ENCODE data around the gene ZCCHC3. TPM values are rescaled to one million over a fixed set of nuclear protein-coding genes. Genes with fewer than 3 reads are reported as not detected.

The ZCCHC3 gene
- polyA plus RNA-seq, 2 donors: 5.7 to 6.2 TPM

DNA sequence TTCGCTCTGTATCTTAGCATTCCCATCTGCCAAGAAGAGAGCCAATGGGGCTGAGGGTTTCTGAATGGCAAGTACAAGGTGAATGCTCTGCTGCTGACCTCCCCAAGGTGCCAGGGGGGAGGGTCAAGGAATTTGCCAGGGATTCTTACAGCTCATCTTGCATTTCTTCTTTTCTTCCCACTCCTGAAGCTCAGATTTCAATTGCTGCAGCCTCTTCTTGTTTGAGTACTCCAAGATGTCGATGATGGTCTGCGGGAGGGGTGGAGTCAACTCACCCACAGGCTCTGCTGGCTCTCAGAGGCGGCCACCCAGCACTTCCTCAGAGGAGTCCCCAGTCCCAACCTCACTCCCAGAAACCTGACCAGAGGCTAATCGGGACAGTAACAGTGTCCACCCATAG, 19.2 kb upstream of the ZCCHC3 start:
- Histone ChIP-seq H3K36me3 (ENCODE audit: control insufficient read depth in 2 of 2, insufficient read depth in 2 of 2, low read length in 1 of 2) (peaks cover 3 to 5% of the 10 kb centered on the region in 2 donors), H3K9me3 (ENCODE audit: control insufficient read depth in 2 of 2, insufficient read depth in 1 of 2, low read depth in 1 of 2, low read length in 1 of 2) (no peaks in the 10 kb centered on the region), H3K27me3 (ENCODE audit: control insufficient read depth in 1 of 2, insufficient read depth in 2 of 2, low read length in 2 of 2) (no peaks in the 10 kb centered on the region), H3K4me3 (ENCODE audit: low read depth in 1 of 2, low read length in 2 of 2) (no peak overlapping the region), H3K27ac (ENCODE audit: low read depth in 2 of 2, low read length in 1 of 2) (no peak overlapping the region), H3K4me1 (ENCODE audit: control insufficient read depth in 2 of 2, insufficient read depth in 2 of 2, low read length in 1 of 2) (no peaks in the 10 kb centered on the region)
- 91 to 92% methylated on average over 5 of the region's 5 CpGs for WGBS, 2 donors

DNA sequence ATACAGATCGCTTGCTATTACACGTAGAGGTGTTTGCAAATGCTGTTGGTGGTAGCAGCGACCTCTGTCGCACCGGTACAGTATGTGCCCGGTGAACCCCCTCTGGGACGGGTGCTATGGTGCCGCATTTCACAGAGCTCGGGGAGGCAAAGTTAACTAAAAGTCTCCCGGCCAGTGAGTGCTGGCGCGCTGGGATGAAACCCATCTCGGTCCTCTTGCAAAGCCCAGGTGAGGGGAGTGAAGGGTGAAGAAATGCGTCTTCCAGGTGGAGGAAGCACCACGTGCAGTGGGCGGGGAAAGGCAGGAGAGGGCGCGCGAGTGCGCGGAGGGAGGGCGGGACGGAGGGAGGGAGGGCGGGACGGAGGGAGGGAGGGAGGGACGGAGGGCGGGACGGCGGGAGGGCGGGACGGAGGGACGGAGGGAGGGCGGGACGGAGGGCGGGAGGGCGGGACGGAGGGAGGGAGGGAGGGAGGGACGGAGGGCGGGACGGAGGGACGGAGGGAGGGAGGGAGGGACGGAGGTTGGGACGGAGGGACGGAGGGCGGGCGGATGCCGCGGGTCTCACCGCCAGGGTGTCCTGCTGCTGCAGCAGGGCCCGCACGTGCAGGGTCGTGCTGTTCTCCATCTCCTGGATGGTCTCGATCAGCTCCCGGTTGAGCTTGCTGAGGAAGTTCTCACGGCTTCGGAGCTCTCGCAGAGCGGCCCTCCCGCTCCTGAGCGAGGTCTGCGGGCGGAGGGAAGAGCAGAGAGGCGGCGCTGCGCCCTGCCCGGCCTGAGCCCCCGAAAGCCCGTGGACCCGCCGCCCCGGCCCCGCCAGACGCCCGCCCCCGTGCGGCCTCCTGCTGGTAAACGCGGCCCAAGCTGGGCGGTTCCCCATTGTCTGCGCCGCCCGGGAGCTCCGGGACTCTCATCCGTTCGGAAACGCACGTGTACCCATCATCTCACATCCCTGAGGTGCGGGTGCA, 18.5 kb upstream of the ZCCHC3 start:
- 72 to 77% methylated on average over 60 to 74 of the region's 88 CpGs for WGBS, 2 donors
- Histone ChIP-seq H3K4me3 (ENCODE audit: low read depth in 1 of 2, low read length in 2 of 2) (no peak overlapping the region), H3K4me1 (ENCODE audit: control insufficient read depth in 2 of 2, insufficient read depth in 2 of 2, low read length in 1 of 2) (no peaks in the 10 kb centered on the region), H3K27me3 (ENCODE audit: control insufficient read depth in 1 of 2, insufficient read depth in 2 of 2, low read length in 2 of 2) (no peaks in the 10 kb centered on the region), H3K9me3 (ENCODE audit: control insufficient read depth in 2 of 2, insufficient read depth in 1 of 2, low read depth in 1 of 2, low read length in 1 of 2) (no peaks in the 10 kb centered on the region), H3K36me3 (ENCODE audit: control insufficient read depth in 2 of 2, insufficient read depth in 2 of 2, low read length in 1 of 2) (peaks cover 3 to 5% of the 10 kb centered on the region in 2 donors), H3K27ac (ENCODE audit: low read depth in 2 of 2, low read length in 1 of 2) (no peak overlapping the region)

DNA sequence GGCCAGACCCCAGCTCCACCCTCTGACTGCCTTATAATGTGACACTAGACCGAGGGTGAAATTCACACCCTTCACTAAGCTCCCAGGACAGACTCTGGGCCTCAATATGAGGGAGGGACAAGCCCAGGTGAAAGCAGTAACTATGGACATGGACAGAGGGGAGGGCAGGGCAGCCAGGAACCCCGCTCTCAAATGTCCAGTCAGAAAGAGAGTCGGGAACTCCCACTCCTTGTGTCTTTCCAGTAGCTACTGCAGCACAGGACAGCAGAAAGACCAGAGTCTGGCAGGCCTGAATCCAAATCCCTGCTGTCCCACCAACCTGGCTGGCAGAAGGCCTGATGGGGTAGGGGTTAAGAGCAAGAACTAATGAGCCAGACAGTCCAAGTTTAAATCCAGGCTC, 13.2 kb upstream of the ZCCHC3 start:
- Histone ChIP-seq H3K9me3 (ENCODE audit: control insufficient read depth in 2 of 2, insufficient read depth in 1 of 2, low read depth in 1 of 2, low read length in 1 of 2) (no peaks in the 10 kb centered on the region), H3K4me3 (ENCODE audit: low read depth in 1 of 2, low read length in 2 of 2) (no peak overlapping the region), H3K36me3 (ENCODE audit: control insufficient read depth in 2 of 2, insufficient read depth in 2 of 2, low read length in 1 of 2) (no peaks in the 10 kb centered on the region), H3K27ac (ENCODE audit: low read depth in 2 of 2, low read length in 1 of 2) (no peak overlapping the region), H3K4me1 (ENCODE audit: control insufficient read depth in 2 of 2, insufficient read depth in 2 of 2, low read length in 1 of 2) (no peaks in the 10 kb centered on the region), H3K27me3 (ENCODE audit: control insufficient read depth in 1 of 2, insufficient read depth in 2 of 2, low read length in 2 of 2) (no peaks in the 10 kb centered on the region)
- 51 to 71% methylated on average over 3 of the region's 3 CpGs for WGBS, 2 donors

DNA sequence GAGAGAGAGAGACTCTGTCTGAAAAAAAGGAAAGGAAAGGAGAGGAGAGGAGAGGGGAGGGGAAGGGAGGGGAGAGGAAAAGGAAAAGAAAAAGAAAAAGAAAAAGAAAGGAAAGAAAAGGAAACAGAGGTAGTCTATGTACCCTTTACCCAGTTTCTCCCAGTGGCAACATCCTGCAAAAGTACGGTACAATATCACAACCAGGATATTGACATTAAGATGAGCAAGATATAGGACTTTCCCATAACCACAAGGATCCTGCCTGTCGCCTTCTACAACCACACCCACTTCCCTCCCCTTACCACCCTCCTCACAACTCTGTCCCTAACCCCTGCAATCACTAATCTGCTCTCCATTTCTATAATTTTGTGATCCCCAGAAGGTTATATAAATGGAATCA, 10.9 kb upstream of the ZCCHC3 start:
- Histone ChIP-seq H3K27me3 (ENCODE audit: control insufficient read depth in 1 of 2, insufficient read depth in 2 of 2, low read length in 2 of 2) (no peaks in the 10 kb centered on the region), H3K9me3 (ENCODE audit: control insufficient read depth in 2 of 2, insufficient read depth in 1 of 2, low read depth in 1 of 2, low read length in 1 of 2) (no peaks in the 10 kb centered on the region), H3K4me3 (ENCODE audit: low read depth in 1 of 2, low read length in 2 of 2) (no peak overlapping the region), H3K4me1 (ENCODE audit: control insufficient read depth in 2 of 2, insufficient read depth in 2 of 2, low read length in 1 of 2) (no peaks in the 10 kb centered on the region), H3K36me3 (ENCODE audit: control insufficient read depth in 2 of 2, insufficient read depth in 2 of 2, low read length in 1 of 2) (no peaks in the 10 kb centered on the region), H3K27ac (ENCODE audit: low read depth in 2 of 2, low read length in 1 of 2) (no peak overlapping the region)
- WGBS, 2 donors: 72 to 78% methylated on average over 2 of the region's 2 CpGs

DNA sequence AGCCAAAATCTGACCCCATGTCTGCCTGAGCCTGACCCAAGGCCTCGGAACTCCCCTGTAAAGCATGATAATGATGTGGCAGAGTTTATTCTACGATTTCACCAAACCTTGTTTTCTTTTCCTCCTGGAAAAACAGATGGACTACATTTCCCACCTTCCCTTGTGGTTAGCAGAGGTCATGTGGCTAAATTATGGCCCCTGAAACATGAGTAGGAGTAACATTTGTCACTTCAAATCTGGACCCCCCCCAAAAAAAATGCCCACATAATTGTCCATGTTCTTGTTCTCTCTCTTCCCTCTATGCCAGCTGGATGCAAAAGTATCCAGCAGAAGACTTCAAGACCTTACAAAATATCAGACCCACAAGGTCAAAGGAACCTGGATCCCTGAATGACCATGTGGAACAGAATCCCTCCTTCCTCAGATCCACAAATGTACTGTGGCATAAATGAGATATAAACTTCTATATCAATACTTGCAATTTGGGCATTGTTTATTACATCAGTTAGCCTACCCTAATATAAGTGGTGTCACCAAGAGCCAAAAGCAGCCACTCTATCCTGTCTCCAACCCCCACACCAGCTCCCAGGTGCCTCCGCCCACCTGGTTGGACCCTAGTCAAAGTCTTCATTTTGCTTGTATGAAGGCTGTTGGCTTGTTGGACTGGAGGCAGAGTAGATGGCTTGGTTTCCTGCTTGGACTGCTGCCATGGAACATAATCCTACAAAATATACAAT, 8.2 kb upstream of the ZCCHC3 start:
- Histone ChIP-seq H3K27me3 (ENCODE audit: control insufficient read depth in 1 of 2, insufficient read depth in 2 of 2, low read length in 2 of 2) (no peaks in the 10 kb centered on the region), H3K4me3 (ENCODE audit: low read depth in 1 of 2, low read length in 2 of 2) (no peak overlapping the region), H3K27ac (ENCODE audit: low read depth in 2 of 2, low read length in 1 of 2) (no peak overlapping the region), H3K4me1 (ENCODE audit: control insufficient read depth in 2 of 2, insufficient read depth in 2 of 2, low read length in 1 of 2) (no peaks in the 10 kb centered on the region), H3K9me3 (ENCODE audit: control insufficient read depth in 2 of 2, insufficient read depth in 1 of 2, low read depth in 1 of 2, low read length in 1 of 2) (no peaks in the 10 kb centered on the region), H3K36me3 (ENCODE audit: control insufficient read depth in 2 of 2, insufficient read depth in 2 of 2, low read length in 1 of 2) (no peaks in the 10 kb centered on the region)
- WGBS, 2 donors: 77 to 78% methylated on average over 3 of the region's 3 CpGs

DNA sequence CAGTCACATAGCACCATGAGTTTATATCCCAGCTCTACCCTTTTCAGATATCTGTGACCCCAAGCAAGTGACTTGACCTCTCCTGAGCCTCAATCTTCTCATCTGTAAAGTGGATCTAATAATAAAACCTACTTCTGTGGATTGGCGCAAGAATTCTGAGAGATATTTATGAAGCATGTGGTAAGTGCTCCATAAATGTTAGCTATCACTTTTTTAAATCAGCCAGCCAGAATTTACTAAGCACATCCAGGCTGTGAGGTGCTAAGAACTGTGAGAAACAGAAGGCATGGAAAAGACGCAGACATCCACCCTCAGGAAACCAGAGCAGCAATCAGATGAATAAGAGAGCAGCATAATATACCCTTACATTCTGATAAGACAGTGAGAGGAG, 7.7 kb upstream of the ZCCHC3 start:
- Histone ChIP-seq H3K4me1 (ENCODE audit: control insufficient read depth in 2 of 2, insufficient read depth in 2 of 2, low read length in 1 of 2) (no peaks in the 10 kb centered on the region), H3K9me3 (ENCODE audit: control insufficient read depth in 2 of 2, insufficient read depth in 1 of 2, low read depth in 1 of 2, low read length in 1 of 2) (no peaks in the 10 kb centered on the region), H3K36me3 (ENCODE audit: control insufficient read depth in 2 of 2, insufficient read depth in 2 of 2, low read length in 1 of 2) (no peaks in the 10 kb centered on the region), H3K4me3 (ENCODE audit: low read depth in 1 of 2, low read length in 2 of 2) (peak overlapping the region; percentile 55 to 67), H3K27ac (ENCODE audit: low read depth in 2 of 2, low read length in 1 of 2) (peak overlapping the region in 1 of 2 donors; percentile 87), H3K27me3 (ENCODE audit: control insufficient read depth in 1 of 2, insufficient read depth in 2 of 2, low read length in 2 of 2) (no peaks in the 10 kb centered on the region)
- whole genome bisulfite sequencing, 2 donors: 46 to 51% methylated on average over 2 of the region's 2 CpGs

DNA sequence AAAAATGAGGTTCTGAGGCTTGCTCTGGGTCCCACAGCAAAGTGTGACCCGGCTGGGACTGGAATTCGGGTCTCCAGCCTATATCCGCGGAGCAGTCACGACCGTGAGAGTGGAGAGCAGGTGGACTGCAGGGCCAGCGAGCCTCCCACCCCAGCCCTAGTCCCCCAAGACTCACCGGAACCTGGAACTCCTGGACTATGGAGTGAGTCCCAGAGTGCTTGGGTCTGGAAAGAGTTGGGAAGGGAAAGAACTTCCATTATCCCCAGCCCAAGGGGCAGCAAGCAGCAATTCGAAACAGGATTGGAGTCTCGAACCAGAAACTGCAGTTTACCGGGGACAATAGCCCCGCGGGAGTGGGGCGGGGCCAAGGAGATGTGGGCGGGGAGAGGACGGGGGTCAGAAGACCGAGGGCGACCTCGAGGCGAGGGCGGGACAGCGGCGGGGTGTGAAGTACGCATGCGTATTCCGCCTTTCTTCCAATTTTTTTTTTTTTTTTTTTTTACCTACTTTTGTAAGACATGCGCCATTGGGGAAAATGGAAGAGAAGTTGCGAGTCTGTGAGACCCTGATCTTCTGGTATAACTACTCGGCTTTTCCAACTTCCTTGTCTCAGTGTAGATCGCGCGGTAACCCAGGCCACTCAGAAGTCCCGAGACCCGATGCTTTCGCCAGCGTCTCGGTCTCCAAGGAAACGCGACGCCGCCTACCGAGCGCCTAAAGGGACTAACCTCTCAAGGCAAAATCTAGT, 7.1 kb upstream of the ZCCHC3 start, which contains the start of gene C20orf96:
Gene C20orf96, minus strand, starts transcription at position 667 of the 748 bp plus-strand sequence. Its CDS starts 140 bp downstream, at position 527.
- no peaks in the 10 kb centered on the region for H3K4me1 ChIP-seq (ENCODE audit: control insufficient read depth in 2 of 2, insufficient read depth in 2 of 2, low read length in 1 of 2)
- H3K27ac ChIP-seq (ENCODE audit: low read depth in 2 of 2, low read length in 1 of 2): peak within 1 kb of the TSS; percentile 36 to 87
- H3K27me3 ChIP-seq (ENCODE audit: control insufficient read depth in 1 of 2, insufficient read depth in 2 of 2, low read length in 2 of 2): no peaks in the 10 kb centered on the region
- peak within 1 kb of the TSS; percentile 55 to 67 for H3K4me3 ChIP-seq (ENCODE audit: low read depth in 1 of 2, low read length in 2 of 2)
- H3K9me3 ChIP-seq (ENCODE audit: control insufficient read depth in 2 of 2, insufficient read depth in 1 of 2, low read depth in 1 of 2, low read length in 1 of 2): no peaks in the 10 kb centered on the region
- 1% methylated on average over 43 of the region's 43 CpGs for WGBS, 2 donors
- H3K36me3 ChIP-seq (ENCODE audit: control insufficient read depth in 2 of 2, insufficient read depth in 2 of 2, low read length in 1 of 2): no peaks in the 10 kb centered on the region

DNA sequence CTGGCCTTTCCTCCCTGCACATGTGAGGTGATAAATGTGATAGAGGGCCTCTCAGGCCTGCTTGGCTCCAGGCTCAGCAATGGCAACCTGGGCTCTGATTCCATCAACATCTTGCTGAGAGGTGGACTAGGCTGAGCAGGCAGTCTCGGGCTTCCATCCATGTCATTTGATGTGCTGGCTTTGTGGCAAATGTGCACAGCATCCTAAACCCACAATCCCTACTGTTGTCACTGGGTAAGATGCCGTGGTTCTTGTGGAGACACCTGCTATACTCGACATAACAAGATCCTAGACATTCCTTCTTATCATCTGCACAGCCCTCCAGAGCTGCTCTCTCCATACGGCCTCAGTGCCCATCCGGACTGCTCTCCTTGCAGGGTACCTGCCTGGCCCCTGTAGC, 2.8 kb upstream of the ZCCHC3 start:
- H3K27ac ChIP-seq (ENCODE audit: low read depth in 2 of 2, low read length in 1 of 2): no peak overlapping the region
- no peak overlapping the region for H3K4me3 ChIP-seq (ENCODE audit: low read depth in 1 of 2, low read length in 2 of 2)
- H3K9me3 ChIP-seq (ENCODE audit: control insufficient read depth in 2 of 2, insufficient read depth in 1 of 2, low read depth in 1 of 2, low read length in 1 of 2): no peaks in the 10 kb centered on the region
- WGBS, 2 donors: 88 to 92% methylated on average over 5 of the region's 5 CpGs
- H3K27me3 ChIP-seq (ENCODE audit: control insufficient read depth in 1 of 2, insufficient read depth in 2 of 2, low read length in 2 of 2): no peaks in the 10 kb centered on the region
- no peaks in the 10 kb centered on the region for H3K36me3 ChIP-seq (ENCODE audit: control insufficient read depth in 2 of 2, insufficient read depth in 2 of 2, low read length in 1 of 2)
- no peaks in the 10 kb centered on the region for H3K4me1 ChIP-seq (ENCODE audit: control insufficient read depth in 2 of 2, insufficient read depth in 2 of 2, low read length in 1 of 2)

DNA sequence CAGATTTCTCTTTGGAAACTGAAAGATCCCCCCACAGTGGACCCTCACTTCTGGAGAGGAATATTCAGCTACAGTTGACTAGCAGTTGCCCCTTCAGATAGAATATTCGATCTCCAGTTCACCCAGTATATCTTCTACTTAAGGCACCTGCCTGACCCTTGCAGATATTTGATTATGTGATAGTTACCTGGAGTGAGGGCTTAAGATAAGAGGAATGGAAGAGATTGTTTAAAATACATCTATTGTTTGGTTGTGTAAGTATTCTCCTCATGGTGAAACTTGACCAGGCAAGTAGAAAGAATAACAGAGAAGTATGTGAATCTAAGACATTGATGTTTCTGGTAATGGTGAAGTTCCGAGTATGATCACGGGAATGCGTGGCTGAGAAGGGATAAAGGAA, 1.6 kb upstream of the ZCCHC3 start:
- WGBS, 2 donors: 66 to 71% methylated on average over 4 of the region's 4 CpGs
- no peak overlapping the region for H3K4me3 ChIP-seq (ENCODE audit: low read depth in 1 of 2, low read length in 2 of 2)

More for the DNA sequence above, 1.6 kb upstream of the ZCCHC3 start:
- no peaks in the 10 kb centered on the region for H3K9me3 ChIP-seq (ENCODE audit: control insufficient read depth in 2 of 2, insufficient read depth in 1 of 2, low read depth in 1 of 2, low read length in 1 of 2)
- H3K36me3 ChIP-seq (ENCODE audit: control insufficient read depth in 2 of 2, insufficient read depth in 2 of 2, low read length in 1 of 2): no peaks in the 10 kb centered on the region
- no peak overlapping the region for H3K27ac ChIP-seq (ENCODE audit: low read depth in 2 of 2, low read length in 1 of 2)
- H3K27me3 ChIP-seq (ENCODE audit: control insufficient read depth in 1 of 2, insufficient read depth in 2 of 2, low read length in 2 of 2): no peaks in the 10 kb centered on the region
- H3K4me1 ChIP-seq (ENCODE audit: control insufficient read depth in 2 of 2, insufficient read depth in 2 of 2, low read length in 1 of 2): no peaks in the 10 kb centered on the region

Measured in esophagus (tissue), 2 donors.